B cell (primary cell): ENCODE data around the gene NSG1. TPM values are rescaled to one million over a fixed set of nuclear protein-coding genes. Genes with fewer than 3 reads are reported as not detected.
"Not testable (repeated sequence)": the region's sequence is repeated elsewhere in the genome, so short reads cannot be mapped to it uniquely, and the experiment has no call there.

Source experiments
- ATAC-seq: fragments of 200-7000 bp; cut with Tn5 transposase; one replicate; pipeline ENCODE4 v1.10.0; 2021; ENCODE audit warnings: low read depth, mild to moderate bottlenecking, moderate number of reproducible peaks, moderate library complexity
- CTCF ChIA-PET: fragments of 350-600 bp; sonication (Branson Sonifier 250); formaldehyde crosslinking; loops from one replicate; lab custom pipeline; 2021; ENCODE audit warnings: antibody characterized with exemption, inconsistent platforms; lab: Charles Lee
- POLR2A ChIA-PET: fragments of 350-600 bp; sonication (Branson Sonifier 250); formaldehyde crosslinking; loops from one replicate; lab custom pipeline; 2021; ENCODE audit warnings: antibody characterized with exemption; lab: Charles Lee
- DNase-seq: peaks from one replicate; pipeline ENCODE4 v3.0.0; 2013
- H2AFZ ChIP-seq: 2 replicates; pipeline ENCODE4 v1.6.1; 2012; ENCODE audit warnings: mild to moderate bottlenecking, low read depth, low read length; ENCODE audit not compliant: insufficient read depth, poor library complexity, severe bottlenecking
- H3K27ac ChIP-seq, 2 donors: 1 replicate in 1 of 2; 2 replicates in 1 of 2; pipeline ENCODE4 v1.5.1; 2012 to 2013; ENCODE audit warnings: low read length in 2 of 2, mild to moderate bottlenecking in 2 of 2, moderate library complexity in 1 of 2
- H3K27me3 ChIP-seq, 4 experiments: fragments of 200-600 bp in 1 of 4; sonication (generic) in 1 of 4; replicated peaks in 1 of 4; 1 replicate in 2 of 4; 2 replicates in 2 of 4; pipeline versions ENCODE4 v1.6.1 to v1.7.0; 2013 to 2016; ENCODE audit warnings: low read length in 3 of 4, mild to moderate bottlenecking in 2 of 4, mixed read lengths in 1 of 4, moderate library complexity in 1 of 4; ENCODE audit not compliant: insufficient read depth in 4 of 4, control insufficient read depth in 3 of 4; ENCODE audit errors: control extremely low read depth in 1 of 4
- H3K36me3 ChIP-seq, 2 experiments: replicated peaks in 1 of 2; 1 replicate in 1 of 2; 2 replicates in 1 of 2; pipeline versions ENCODE4 v1.6.1 to v1.7.1; 2013; ENCODE audit warnings: low read length in 1 of 2; ENCODE audit not compliant: insufficient read depth in 2 of 2, control insufficient read depth in 1 of 2; ENCODE audit errors: control extremely low read depth in 1 of 2, extremely low read depth in 1 of 2
- H3K4me1 ChIP-seq, 2 donors: fragments of 200-600 bp in 1 of 2; sonication (generic) in 1 of 2; 1 replicate in 1 of 2; 2 replicates in 1 of 2; pipeline versions ENCODE4 v1.5.1 to v1.6.1; 2013 to 2017; ENCODE audit warnings: low read length in 2 of 2; ENCODE audit not compliant: control insufficient read depth in 2 of 2, insufficient read depth in 2 of 2
- H3K4me2 ChIP-seq: replicated peaks from 2 replicates; pipeline ENCODE3; 2012; ENCODE audit warnings: mild to moderate bottlenecking, low read depth, low read length; ENCODE audit not compliant: poor library complexity, severe bottlenecking
- H3K4me3 ChIP-seq, 5 experiments: fragments of 200-600 bp in 1 of 5; sonication (generic) in 1 of 5; 1 replicate in 3 of 5; 2 replicates in 2 of 5; pipeline versions ENCODE4 v1.5.1 to v1.7.0; 2011 to 2016; ENCODE audit warnings: low read length in 4 of 5, mild to moderate bottlenecking in 4 of 5, low read depth in 2 of 5, control low read depth in 1 of 5, moderate library complexity in 1 of 5; ENCODE audit not compliant: insufficient read depth in 1 of 5; ENCODE audit errors: control extremely low read depth in 1 of 5, extremely low read depth in 1 of 5
- H3K79me2 ChIP-seq: fragments of 200-600 bp; sonication (generic); one replicate; pipeline ENCODE4 v1.6.0; 2016; ENCODE audit warnings: low read length; ENCODE audit not compliant: control insufficient read depth, insufficient read depth
- H3K9ac ChIP-seq: fragments of 200-600 bp; sonication (generic); 2 replicates; pipeline ENCODE4 v1.6.1; 2017; ENCODE audit warnings: mild to moderate bottlenecking, low read length, moderate library complexity
- H3K9me3 ChIP-seq, 3 donors: one replicate each; pipeline versions ENCODE4 v1.6.1 to v1.7.1; 2013; ENCODE audit warnings: low read length in 2 of 3; ENCODE audit not compliant: control insufficient read depth in 2 of 3, insufficient read depth in 1 of 3; ENCODE audit errors: control extremely low read depth in 1 of 3
- H4K20me1 ChIP-seq: 2 replicates; pipeline ENCODE4 v1.6.0; 2012; ENCODE audit warnings: mild to moderate bottlenecking, low read length; ENCODE audit not compliant: insufficient read depth, control insufficient read depth, poor library complexity, severe bottlenecking
- H3K27ac Mint-ChIP-seq: one replicate; pipeline ENCODE4 v1.8.0; 2021; ENCODE audit warnings: mixed read lengths
- H3K27me3 Mint-ChIP-seq: one replicate; pipeline ENCODE4 v1.8.0; 2021; ENCODE audit warnings: mixed read lengths
- H3K4me1 Mint-ChIP-seq: one replicate; pipeline ENCODE4 v1.8.0; 2021; ENCODE audit warnings: mixed read lengths
- H3K4me3 Mint-ChIP-seq: one replicate; pipeline ENCODE4 v1.8.0; 2021; ENCODE audit warnings: mixed read lengths
- H3K9me3 Mint-ChIP-seq: one replicate; pipeline ENCODE4 v1.8.0; 2022; ENCODE audit warnings: mixed read lengths; ENCODE audit not compliant: insufficient read depth
- EZH2 ChIP-seq: IDR thresholded peaks from 2 replicates; pipeline ENCODE4 v1.6.1; 2012; ENCODE audit warnings: borderline replicate concordance, low read depth, mild to moderate bottlenecking, moderate library complexity, low read length; ENCODE audit not compliant: insufficient read depth, poor library complexity, severe bottlenecking
- WGBS: methylation state at CpG from one replicate; pipeline ENCODE4 v1.1.5; 2013; ENCODE audit warnings: missing lambda C conversion rate; ENCODE audit not compliant: insufficient coverage; 5-methylcytosine and 5-hydroxymethylcytosine counted together
- intact Hi-C: fragments of 100-400 bp; cut with micrococcal nuclease; formaldehyde crosslinking; loops from one replicate; pipeline ENCODE4 v1.10.0; 2022
- polyA plus RNA-seq: library from polyadenylated mRNA; depleted of rRNA; stranded (reverse); fragments of >200 nt; gene quantifications from 2 replicates; pipeline ENCODE4 v1.2.3, GENCODE V29; 2012
- total RNA-seq, 2 donors: library from RNA; stranded (reverse); fragments of 120-200 nt in 1 of 2; gene quantifications; 1 replicate in 1 of 2; 2 replicates in 1 of 2; pipeline versions ENCODE4 v1.2.3 to v1.2.4, GENCODE V29; 2013 to 2022
- TF ChIP-seq, protein P1 (sequence below): fragments of 200-600 bp; IDR thresholded peaks from one replicate; pipeline ENCODE4 v1.8.0; 2022; ENCODE audit warnings: antibody characterized with exemption, mild to moderate bottlenecking

The NSG1 gene
- total and polyA plus RNA-seq, 2 donors (not counting 1 experiment from before 2014, with no cell fraction given), result not detected

GRCh38 chr4:4344915-4345527 lies 41.9 kb upstream of the NSG1 start:
- POLR2A ChIA-PET, result no interaction called here

GRCh38 chr4:4347585-4347984 lies 39.3 kb upstream of the NSG1 start:
- POLR2A ChIA-PET, result no interaction called here
- TF ChIP-seq EZH2, result no peak
- TF ChIP-seq, protein P1, sequence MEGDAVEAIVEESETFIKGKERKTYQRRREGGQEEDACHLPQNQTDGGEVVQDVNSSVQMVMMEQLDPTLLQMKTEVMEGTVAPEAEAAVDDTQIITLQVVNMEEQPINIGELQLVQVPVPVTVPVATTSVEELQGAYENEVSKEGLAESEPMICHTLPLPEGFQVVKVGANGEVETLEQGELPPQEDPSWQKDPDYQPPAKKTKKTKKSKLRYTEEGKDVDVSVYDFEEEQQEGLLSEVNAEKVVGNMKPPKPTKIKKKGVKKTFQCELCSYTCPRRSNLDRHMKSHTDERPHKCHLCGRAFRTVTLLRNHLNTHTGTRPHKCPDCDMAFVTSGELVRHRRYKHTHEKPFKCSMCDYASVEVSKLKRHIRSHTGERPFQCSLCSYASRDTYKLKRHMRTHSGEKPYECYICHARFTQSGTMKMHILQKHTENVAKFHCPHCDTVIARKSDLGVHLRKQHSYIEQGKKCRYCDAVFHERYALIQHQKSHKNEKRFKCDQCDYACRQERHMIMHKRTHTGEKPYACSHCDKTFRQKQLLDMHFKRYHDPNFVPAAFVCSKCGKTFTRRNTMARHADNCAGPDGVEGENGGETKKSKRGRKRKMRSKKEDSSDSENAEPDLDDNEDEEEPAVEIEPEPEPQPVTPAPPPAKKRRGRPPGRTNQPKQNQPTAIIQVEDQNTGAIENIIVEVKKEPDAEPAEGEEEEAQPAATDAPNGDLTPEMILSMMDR, result no peak
- WGBS, result no CpG with 5 or more reads among the region's 1 CpG

More at GRCh38 chr4:4344915-4345527, 41.9 kb upstream of the NSG1 start:
- no peaks in the 10 kb centered on the region for H4K20me1 ChIP-seq
- no peak for TF ChIP-seq EZH2
- TF ChIP-seq, protein P1, result no peak
- WGBS, result 34% methylated on average over 6 of the region's 14 CpGs
- H3K4me1 ChIP-seq, result peaks cover 4 to 29% of the 10 kb centered on the region in 2 donors
- no peaks in the 10 kb centered on the region for H3K9me3 Mint-ChIP-seq
- peak; percentile 83 for DNase-seq
- H3K9ac ChIP-seq, result no peak overlapping the region
- peak; percentile 78 for ATAC-seq
- H2AFZ ChIP-seq, result no peak overlapping the region
- no peak overlapping the region for H3K4me3 ChIP-seq
- peaks cover 25% of the 10 kb centered on the region for H3K27me3 Mint-ChIP-seq
- H3K27me3 ChIP-seq, result peaks cover 0 to 42% (median 11%) of the 10 kb centered on the region in 4 experiments
- H3K79me2 ChIP-seq, result no peaks in the 10 kb centered on the region
- intact Hi-C loops, result no loop called here
- no peaks in the 10 kb centered on the region for H3K36me3 ChIP-seq
- H3K4me1 Mint-ChIP-seq, result peaks cover 33% of the 10 kb centered on the region
- H3K4me2 ChIP-seq, result peak overlapping the region; percentile 22
- peak overlapping the region; percentile 3 for H3K27ac Mint-ChIP-seq
- H3K4me3 Mint-ChIP-seq, result peak overlapping the region; percentile 44
- H3K27ac ChIP-seq, result no peak overlapping the region
- H3K9me3 ChIP-seq, result peaks cover 0 to 29% (median 0%) of the 10 kb centered on the region in 3 donors
- CTCF ChIA-PET, result no interaction called here

DNA sequence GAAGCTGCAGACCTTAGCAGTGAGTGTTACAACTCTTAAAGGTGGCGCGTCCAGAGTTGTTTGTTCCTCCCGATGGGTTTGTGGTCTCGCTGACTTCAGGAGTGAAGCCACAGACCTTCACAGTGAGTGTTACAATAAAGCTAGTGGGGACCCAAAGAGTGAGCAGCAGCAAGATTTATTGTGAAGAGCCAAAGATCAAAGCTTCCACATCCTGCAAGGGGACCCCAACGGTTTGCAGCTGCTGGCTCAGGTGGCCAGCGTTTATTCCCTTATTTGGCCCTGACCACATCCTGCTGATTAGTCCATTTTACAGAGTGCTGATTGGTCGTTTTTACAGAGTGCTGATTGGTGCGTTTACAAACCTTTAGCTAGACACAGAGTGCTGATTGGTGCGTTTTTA lies 38.3 kb upstream of the NSG1 start:
- H3K4me1 ChIP-seq, result peaks cover 4 to 29% of the 10 kb centered on the region in 2 donors
- H3K4me1 Mint-ChIP-seq, result peaks cover 27% of the 10 kb centered on the region
- H4K20me1 ChIP-seq, H3K4me3 Mint-ChIP-seq, DNase-seq, H3K9me3 Mint-ChIP-seq, ATAC-seq, intact Hi-C loops, CTCF ChIA-PET, H3K9ac ChIP-seq, H3K36me3 ChIP-seq, H3K4me2 ChIP-seq, H3K27ac ChIP-seq, H2AFZ ChIP-seq, H3K27ac Mint-ChIP-seq, H3K79me2 ChIP-seq, H3K4me3 ChIP-seq, POLR2A ChIA-PET: not testable (repeated sequence)
- peaks cover 0 to 29% (median 0%) of the 10 kb centered on the region in 3 donors for H3K9me3 ChIP-seq
- H3K27me3 Mint-ChIP-seq, result peaks cover 34% of the 10 kb centered on the region
- WGBS, result 13% methylated on average over 5 of the region's 9 CpGs
- peaks cover 0 to 36% (median 8%) of the 10 kb centered on the region in 4 experiments for H3K27me3 ChIP-seq

More at GRCh38 chr4:4347585-4347984, 39.3 kb upstream of the NSG1 start:
- H3K27ac Mint-ChIP-seq, result no peak overlapping the region
- no peak overlapping the region for H3K4me3 Mint-ChIP-seq
- H3K4me3 ChIP-seq, result no peak overlapping the region
- no peaks in the 10 kb centered on the region for H4K20me1 ChIP-seq
- peaks cover 31% of the 10 kb centered on the region for H3K4me1 Mint-ChIP-seq
- H3K4me1 ChIP-seq, result peaks cover 4 to 29% of the 10 kb centered on the region in 2 donors
- ATAC-seq (no peak), DNase-seq (no peak)
- CTCF ChIA-PET, result no interaction called here
- peaks cover 0 to 29% (median 0%) of the 10 kb centered on the region in 3 donors for H3K9me3 ChIP-seq
- peaks cover 29% of the 10 kb centered on the region for H3K27me3 Mint-ChIP-seq
- H3K79me2 ChIP-seq, result no peaks in the 10 kb centered on the region
- H3K27me3 ChIP-seq, result peaks cover 0 to 38% (median 8%) of the 10 kb centered on the region in 4 experiments
- no peak overlapping the region for H2AFZ ChIP-seq
- H3K9ac ChIP-seq, result no peak overlapping the region
- H3K27ac ChIP-seq, result no peak overlapping the region
- no peaks in the 10 kb centered on the region for H3K9me3 Mint-ChIP-seq
- H3K36me3 ChIP-seq, result no peaks in the 10 kb centered on the region
- intact Hi-C loops, result no loop called here
- H3K4me2 ChIP-seq, result no peak overlapping the region
